Naive thymus-derived CD4-positive, alpha-beta T cell (primary cell): ENCODE measurements around the gene RAPGEF4. TPM values are rescaled to one million over a fixed set of nuclear protein-coding genes. Genes with fewer than 3 reads are reported as not detected.

Experiments
- ATAC-seq: fragments of 150-1000 bp; cut with Tn5 transposase; 2 replicates; pipeline ENCODE4 v1.10.0; 2021; ENCODE audit warnings: mild to moderate bottlenecking, moderate library complexity
- CTCF ChIA-PET: fragments of 350-600 bp; sonication (Branson Sonifier 250); formaldehyde crosslinking; loops from one replicate; lab custom pipeline; 2021; ENCODE audit warnings: antibody characterized with exemption; lab: Charles Lee
- POLR2A ChIA-PET: fragments of 350-600 bp; sonication (Branson Sonifier 250); formaldehyde crosslinking; loops from one replicate; lab custom pipeline; 2021; ENCODE audit warnings: antibody characterized with exemption, inconsistent platforms; lab: Charles Lee
- DNase-seq, 9 donors: peaks; one replicate each; pipeline versions ENCODE4 v3.0.0 to v3.0.0-alpha.2; 2020 to 2022; ENCODE audit warnings: mixed read lengths in 1 of 9
- H3K27ac ChIP-seq: one replicate; pipeline ENCODE4 v1.7.0; 2013; ENCODE audit warnings: mild to moderate bottlenecking, low read depth, low read length, moderate library complexity
- H3K27me3 ChIP-seq, 2 donors: one replicate each; pipeline ENCODE4 v1.7.0; 2013; ENCODE audit warnings: low read length in 2 of 2, mild to moderate bottlenecking in 2 of 2, moderate library complexity in 2 of 2; ENCODE audit not compliant: control insufficient read depth in 2 of 2, insufficient read depth in 2 of 2
- H3K36me3 ChIP-seq, 3 experiments: 1 replicate in 2 of 3; 2 replicates in 1 of 3; pipeline ENCODE4 v1.7.0; 2013; ENCODE audit warnings: low read length in 3 of 3, mild to moderate bottlenecking in 3 of 3, moderate library complexity in 1 of 3; ENCODE audit not compliant: insufficient read depth in 3 of 3, control insufficient read depth in 2 of 3
- H3K4me1 ChIP-seq, 2 donors: one replicate each; pipeline ENCODE4 v1.7.0; 2013; ENCODE audit warnings: low read length in 2 of 2, mild to moderate bottlenecking in 2 of 2, moderate library complexity in 1 of 2; ENCODE audit not compliant: control insufficient read depth in 2 of 2, insufficient read depth in 2 of 2
- H3K4me3 ChIP-seq: 2 replicates; pipeline ENCODE4 v1.7.0; 2013; ENCODE audit warnings: mild to moderate bottlenecking, low read length
- H3K9me3 ChIP-seq, 3 experiments: 1 replicate in 2 of 3; 2 replicates in 1 of 3; pipeline ENCODE4 v1.7.0; 2013; ENCODE audit warnings: low read length in 3 of 3; ENCODE audit not compliant: control insufficient read depth in 2 of 3
- H3K27ac Mint-ChIP-seq, 9 donors: one replicate each; pipeline ENCODE4 v1.8.0; 2020 to 2022; ENCODE audit warnings: mixed read lengths in 9 of 9, mild to moderate bottlenecking in 8 of 9, moderate library complexity in 5 of 9, inconsistent platforms in 2 of 9
- H3K27me3 Mint-ChIP-seq, 5 donors: one replicate each; pipeline ENCODE4 v1.8.0; 2021 to 2022; ENCODE audit warnings: mixed read lengths in 5 of 5, mild to moderate bottlenecking in 1 of 5
- H3K36me3 Mint-ChIP-seq, 5 donors: one replicate each; pipeline ENCODE4 v1.8.0; 2020 to 2022; ENCODE audit warnings: mixed read lengths in 5 of 5, mild to moderate bottlenecking in 3 of 5, inconsistent platforms in 1 of 5
- H3K4me1 Mint-ChIP-seq, 7 donors: one replicate each; pipeline ENCODE4 v1.8.0; 2020 to 2022; ENCODE audit warnings: mixed read lengths in 7 of 7, mild to moderate bottlenecking in 3 of 7, inconsistent platforms in 1 of 7
- H3K4me3 Mint-ChIP-seq, 10 donors: one replicate each; pipeline ENCODE4 v1.8.0; 2020 to 2022; ENCODE audit warnings: mild to moderate bottlenecking in 10 of 10, mixed read lengths in 10 of 10, moderate library complexity in 6 of 10, inconsistent platforms in 2 of 10
- H3K9me3 Mint-ChIP-seq, 11 donors: one replicate each; pipeline ENCODE4 v1.8.0; 2020 to 2022; ENCODE audit warnings: mixed read lengths in 11 of 11, mild to moderate bottlenecking in 4 of 11, inconsistent platforms in 1 of 11, moderate library complexity in 1 of 11
- intact Hi-C, 2 donors: fragments of 100-400 bp; cut with micrococcal nuclease; formaldehyde crosslinking; loops; one replicate each; pipeline ENCODE4 v1.15.1; 2023
- polyA plus RNA-seq, 2 donors: library from polyadenylated mRNA; unstranded; fragments of 300-500 nt; fragmentation: Illumina TruSeq; gene quantifications; one replicate each; pipeline ENCODE4 v1.2.3, GENCODE V29; 2021
- total RNA-seq, 6 experiments: library from RNA in 5 of 6; stranded (reverse) in 5 of 6; gene quantifications; 1 replicate in 5 of 6; 2 replicates in 1 of 6; pipeline ENCODE4 v1.2.3 and lab custom pipeline; 2021 to 2026

Gene RAPGEF4
- total and polyA plus RNA-seq, 7 experiments from 2014 or later, result 0.39 to 2.5 (median 1.4) TPM; not detected in 2

GRCh38 chr2:172775319-172775718 lies 39.7 kb downstream of the RAPGEF4 start:
- Histone ChIP-seq H3K36me3 (no peaks in the 10 kb centered on the region), H3K9me3 (no peaks in the 10 kb centered on the region), H3K27me3 (no peaks in the 10 kb centered on the region), H3K4me3 (no peak overlapping the region), H3K4me1 (no peaks in the 10 kb centered on the region), H3K27ac (no peak overlapping the region)
- ChIA-PET POLR2A (no interaction called here), CTCF (no interaction called here)
- DNase-seq, result no peak
- no peak overlapping the region for H3K27ac Mint-ChIP-seq
- H3K4me1 Mint-ChIP-seq, result no peaks in the 10 kb centered on the region
- H3K9me3 Mint-ChIP-seq, result peaks cover 0 to 5% (median 0%) of the 10 kb centered on the region in 11 donors
- no peak for ATAC-seq
- no peak overlapping the region for H3K4me3 Mint-ChIP-seq
- intact Hi-C loops, result no loop called here
- H3K27me3 Mint-ChIP-seq, result peaks cover 5 to 19% (median 13%) of the 10 kb centered on the region in 5 donors
- H3K36me3 Mint-ChIP-seq, result no peaks in the 10 kb centered on the region

GRCh38 chr2:172777431-172777830 lies 41.8 kb downstream of the RAPGEF4 start:
- no peak overlapping the region for H3K27ac ChIP-seq
- peaks cover 9 to 22% (median 15%) of the 10 kb centered on the region in 5 donors for H3K27me3 Mint-ChIP-seq
- H3K9me3 ChIP-seq, result no peaks in the 10 kb centered on the region
- peaks cover 0 to 5% (median 0%) of the 10 kb centered on the region in 11 donors for H3K9me3 Mint-ChIP-seq
- POLR2A ChIA-PET, result no interaction called here
- no peaks in the 10 kb centered on the region for H3K4me1 ChIP-seq
- H3K36me3 ChIP-seq, result no peaks in the 10 kb centered on the region
- H3K4me3 ChIP-seq, result no peak overlapping the region
- intact Hi-C loops, result no loop called here
- H3K4me3 Mint-ChIP-seq, result no peak overlapping the region
- H3K36me3 Mint-ChIP-seq, result no peaks in the 10 kb centered on the region
- no peaks in the 10 kb centered on the region for H3K4me1 Mint-ChIP-seq
- no peaks in the 10 kb centered on the region for H3K27me3 ChIP-seq
- ATAC-seq, result no peak
- no peak overlapping the region for H3K27ac Mint-ChIP-seq
- CTCF ChIA-PET, result interaction anchor here (0.6 kb wide), 1 partner anchor 1235 kb away, joined by 5 read pairs; no protein-coding TSS in a partner anchor
- DNase-seq, result no peak

- H3K9me3 Mint-ChIP-seq, result peaks cover 0 to 2% (median 0%) of the 10 kb centered on the region in 11 donors
- ChIA-PET POLR2A (no interaction called here), CTCF (no interaction called here)
- Histone ChIP-seq H3K4me1 (no peaks in the 10 kb centered on the region), H3K27me3 (no peaks in the 10 kb centered on the region), H3K4me3 (no peak overlapping the region), H3K36me3 (no peaks in the 10 kb centered on the region), H3K27ac (no peak overlapping the region), H3K9me3 (no peaks in the 10 kb centered on the region)
- intact Hi-C loops, result no loop called here
- peaks cover 18 to 32% (median 27%) of the 10 kb centered on the region in 5 donors for H3K27me3 Mint-ChIP-seq
- DNase-seq (no peak), ATAC-seq (no peak)
- H3K4me3 Mint-ChIP-seq, result no peak overlapping the region
- H3K36me3 Mint-ChIP-seq, result no peaks in the 10 kb centered on the region
- no peaks in the 10 kb centered on the region for H3K4me1 Mint-ChIP-seq
- no peak overlapping the region for H3K27ac Mint-ChIP-seq
These were observed 47.0 kb downstream of the RAPGEF4 start for GRCh38 chr2:172782506-172783164.

DNA sequence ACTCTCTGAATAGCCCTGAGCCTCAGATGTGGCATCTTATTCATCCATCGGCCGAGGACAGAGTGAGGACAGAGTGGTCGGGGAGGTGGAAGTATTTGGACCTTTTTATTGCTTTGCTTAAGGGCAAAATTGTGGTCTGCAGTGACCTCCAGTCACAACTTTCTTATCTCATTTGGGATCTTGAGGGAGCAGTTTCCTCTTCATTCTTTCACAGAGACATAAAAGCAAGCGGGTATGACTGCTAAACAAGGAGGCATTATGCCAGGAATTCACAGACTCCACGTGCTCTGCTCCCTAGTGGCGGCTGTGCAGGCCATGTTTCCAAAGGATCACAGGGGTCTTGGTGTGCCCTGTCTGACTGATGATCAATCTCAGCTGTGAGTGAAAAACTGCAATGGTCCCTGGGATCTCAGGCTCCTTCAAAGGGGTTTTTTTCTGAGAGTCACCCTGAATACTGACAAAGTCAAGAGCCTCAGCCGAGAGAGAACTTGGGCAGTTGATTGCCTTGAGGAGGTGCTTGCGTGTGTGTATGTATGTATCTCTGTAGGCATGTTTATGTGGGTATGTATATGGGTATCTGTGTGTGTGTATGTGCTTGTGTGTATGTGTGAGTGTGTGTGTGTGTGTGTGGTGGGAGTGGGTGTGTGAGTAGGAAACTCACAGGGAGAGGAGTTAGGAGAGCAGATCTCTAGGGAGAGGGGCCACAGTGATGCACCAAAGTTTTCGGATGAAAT lies 47.7 kb downstream of the RAPGEF4 start:
- Histone ChIP-seq H3K27me3 (no peaks in the 10 kb centered on the region), H3K9me3 (no peaks in the 10 kb centered on the region), H3K27ac (no peak overlapping the region), H3K4me3 (no peak overlapping the region), H3K4me1 (no peaks in the 10 kb centered on the region), H3K36me3 (no peaks in the 10 kb centered on the region)
- no peak for DNase-seq
- Mint-ChIP-seq H3K27me3 (peaks cover 15 to 32% (median 27%) of the 10 kb centered on the region in 5 donors), H3K9me3 (peaks cover 0 to 2% (median 0%) of the 10 kb centered on the region in 11 donors), H3K4me1 (no peaks in the 10 kb centered on the region), H3K36me3 (no peaks in the 10 kb centered on the region), H3K27ac (no peak overlapping the region), H3K4me3 (no peak overlapping the region)
- intact Hi-C loops, result no loop called here
- ChIA-PET CTCF (no interaction called here), POLR2A (no interaction called here)
- ATAC-seq, result no peak

DNA sequence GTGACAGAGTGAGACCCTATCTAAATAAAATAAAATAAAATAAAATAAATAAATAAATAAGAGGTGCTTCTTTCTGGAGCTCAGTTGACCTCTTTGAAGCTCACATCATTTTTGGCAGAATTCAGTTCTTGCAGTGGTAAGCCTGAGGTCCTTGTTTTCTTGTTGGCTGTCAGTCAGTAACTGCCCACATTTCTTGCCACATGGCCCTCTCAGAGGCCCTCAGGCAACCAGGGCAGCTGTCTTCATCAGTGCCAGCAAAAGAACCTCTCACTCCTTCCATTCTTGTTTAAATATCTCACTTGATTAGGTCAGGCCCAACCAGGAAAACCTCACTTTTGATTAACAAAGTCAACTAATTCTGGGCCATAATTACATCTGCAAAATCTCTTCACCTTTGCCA lies 53.2 kb downstream of the RAPGEF4 start:
- H3K36me3 Mint-ChIP-seq, result no peaks in the 10 kb centered on the region
- Histone ChIP-seq H3K27me3 (no peaks in the 10 kb centered on the region), H3K36me3 (no peaks in the 10 kb centered on the region), H3K4me1 (no peaks in the 10 kb centered on the region), H3K27ac (no peak overlapping the region), H3K9me3 (no peaks in the 10 kb centered on the region), H3K4me3 (no peak overlapping the region)
- H3K27me3 Mint-ChIP-seq, result peaks cover 4 to 13% (median 11%) of the 10 kb centered on the region in 5 donors
- no peak for DNase-seq
- POLR2A ChIA-PET, result no interaction called here
- no peak overlapping the region for H3K27ac Mint-ChIP-seq
- CTCF ChIA-PET, result no interaction called here
- intact Hi-C loops, result no loop called here
- no peaks in the 10 kb centered on the region for H3K4me1 Mint-ChIP-seq
- no peaks in the 10 kb centered on the region for H3K9me3 Mint-ChIP-seq
- H3K4me3 Mint-ChIP-seq, result no peak overlapping the region
- ATAC-seq, result no peak

DNA sequence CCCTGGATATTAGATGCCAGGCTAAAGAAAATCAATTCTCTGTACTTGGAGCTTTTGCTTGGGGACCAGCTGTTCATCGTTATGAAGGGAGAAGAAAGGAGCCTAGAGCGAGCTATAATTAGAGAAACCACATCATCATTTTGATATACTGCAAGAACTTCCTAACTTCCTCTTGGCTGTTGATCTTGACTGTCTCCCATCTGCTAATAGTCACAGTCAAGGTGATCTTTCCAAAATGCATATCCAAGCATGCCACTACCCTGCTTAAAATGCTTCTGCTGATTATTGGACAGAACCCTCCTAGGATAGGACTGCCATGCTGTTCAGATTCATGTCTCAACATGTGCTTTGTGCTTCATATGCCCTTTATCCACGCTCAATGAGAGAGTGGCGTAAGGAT lies 54.8 kb downstream of the RAPGEF4 start:
- ATAC-seq (no peak), DNase-seq (no peak)
- Mint-ChIP-seq H3K4me3 (no peak overlapping the region), H3K4me1 (no peaks in the 10 kb centered on the region), H3K9me3 (no peaks in the 10 kb centered on the region), H3K36me3 (peaks cover 0 to 4% (median 0%) of the 10 kb centered on the region in 5 donors), H3K27ac (no peak overlapping the region), H3K27me3 (peaks cover 0 to 12% (median 12%) of the 10 kb centered on the region in 5 donors)
- Histone ChIP-seq H3K4me1 (no peaks in the 10 kb centered on the region), H3K27me3 (no peaks in the 10 kb centered on the region), H3K9me3 (no peaks in the 10 kb centered on the region), H3K27ac (no peak overlapping the region), H3K4me3 (no peak overlapping the region), H3K36me3 (no peaks in the 10 kb centered on the region)
- ChIA-PET CTCF (no interaction called here), POLR2A (no interaction called here)
- intact Hi-C loops, result no loop called here
